OCI-LY7 (cell line): Measurements from ENCODE around the gene EPHB1. TPM values are rescaled to one million over a fixed set of nuclear protein-coding genes. Genes with fewer than 3 reads are reported as not detected.

ENCODE experiments used
- BruUV-seq: library from RNA; stranded (reverse); fragments of 400-500 nt; replicated peaks from 2 replicates; lab custom pipeline; 2021; lab: Mats Ljungman, UMichigan
- CTCF ChIA-PET: fragments of 300-600 bp; sonication (Branson Sonifier 250); formaldehyde crosslinking; loops from one replicate; lab custom pipeline; 2022; ENCODE audit warnings: antibody characterized with exemption; ENCODE audit not compliant: unreplicated experiment; lab: Charles Lee
- POLR2A ChIA-PET: fragments of 300-600 bp; sonication (Branson Sonifier 250); formaldehyde crosslinking; loops from one replicate; lab custom pipeline; 2022; ENCODE audit warnings: antibody characterized with exemption; lab: Charles Lee
- DNase-seq: peaks from one replicate; pipeline ENCODE4 v3.0.0-alpha.2; 2015; ENCODE audit warnings: low spot score
- H2AFZ ChIP-seq: fragments of 200-600 bp; sonication (generic), shearing (Covaris generic); 2 replicates; pipeline ENCODE4 v1.6.1; 2014; ENCODE audit warnings: mild to moderate bottlenecking, antibody characterized with exemption, low read length, moderate library complexity
- H3K27ac ChIP-seq: fragments of 200-600 bp; sonication (generic); 2 replicates; pipeline ENCODE4 v1.5.1; 2014; ENCODE audit warnings: mixed run types, low read depth, mild to moderate bottlenecking, moderate library complexity, low read length, inconsistent platforms; ENCODE audit not compliant: poor library complexity, severe bottlenecking
- H3K36me3 ChIP-seq: fragments of 200-600 bp; sonication (generic); 2 replicates; pipeline ENCODE4 v1.6.1; 2014; ENCODE audit warnings: mild to moderate bottlenecking, antibody characterized with exemption, low read length, moderate library complexity, mixed read lengths; ENCODE audit not compliant: insufficient read depth
- H3K4me1 ChIP-seq: fragments of 200-600 bp; sonication (generic); 2 replicates; pipeline ENCODE4 v1.5.1; 2014; ENCODE audit warnings: mild to moderate bottlenecking, low read length; ENCODE audit not compliant: insufficient read depth, poor library complexity, severe bottlenecking
- H3K4me2 ChIP-seq: fragments of 200-600 bp; sonication (generic); 2 replicates; pipeline ENCODE4 v1.6.1; 2014; ENCODE audit warnings: mild to moderate bottlenecking, low read length
- H3K4me3 ChIP-seq: fragments of 200-600 bp; sonication (generic); 2 replicates; pipeline ENCODE4 v1.5.1; 2014; ENCODE audit warnings: mild to moderate bottlenecking, low read depth, low read length; ENCODE audit not compliant: poor library complexity, severe bottlenecking
- H3K79me2 ChIP-seq: fragments of 200-600 bp; sonication (generic); 2 replicates; pipeline ENCODE4 v1.6.1; 2016; ENCODE audit warnings: low read depth, mild to moderate bottlenecking, low read length, moderate library complexity, mixed read lengths; ENCODE audit not compliant: insufficient read depth
- H3K9me2 ChIP-seq: fragments of 200-600 bp; sonication (generic); 2 replicates; pipeline ENCODE4 v1.6.1; 2016; ENCODE audit warnings: mild to moderate bottlenecking, low read length, mixed read lengths; ENCODE audit not compliant: insufficient read depth
- H3K9me3 ChIP-seq: fragments of 200-600 bp; sonication (generic); 2 replicates; pipeline ENCODE4 v1.6.1; 2014; ENCODE audit warnings: mild to moderate bottlenecking, mixed run types, low read length, mixed read lengths
- H4K20me1 ChIP-seq: fragments of 200-600 bp; sonication (generic); 2 replicates; pipeline ENCODE4 v1.6.1; 2014; ENCODE audit warnings: mild to moderate bottlenecking, antibody characterized with exemption, low read length, moderate library complexity, mixed read lengths; ENCODE audit not compliant: insufficient read depth
- EZH2phosphoT487 ChIP-seq: fragments of 200-600 bp; sonication (generic); IDR thresholded peaks from 2 replicates; pipeline ENCODE4 v1.6.1; 2018; ENCODE audit warnings: low read depth, borderline replicate concordance, mild to moderate bottlenecking, mixed run types, antibody characterized with exemption, low read length, moderate library complexity, mixed read lengths
- intact Hi-C: fragments of 100-400 bp; cut with micrococcal nuclease; formaldehyde crosslinking; loops from one replicate; pipeline ENCODE4 v1.10.0; 2022; ENCODE audit not compliant: unreplicated experiment
- total RNA-seq, 2 experiments: library from RNA; depleted of rRNA in 1 of 2; stranded (reverse); fragments of >200 nt in 1 of 2; shearing (Covaris generic) in 1 of 2; gene quantifications; 2 replicates each; pipeline ENCODE4 v1.2.3, GENCODE V29; 2014 to 2022
- TF ChIP-seq, protein P1 (sequence below): fragments of 200-600 bp; sonication (generic); conservative IDR thresholded peaks from 2 replicates; pipeline ENCODE4 v1.5.1; 2014; ENCODE audit warnings: mild to moderate bottlenecking, antibody characterized with exemption, low read length, moderate library complexity, mixed read lengths

EPHB1 gene
- total RNA-seq, 2 experiments from 2014 or later = 0.54 to 1.3 TPM

DNA sequence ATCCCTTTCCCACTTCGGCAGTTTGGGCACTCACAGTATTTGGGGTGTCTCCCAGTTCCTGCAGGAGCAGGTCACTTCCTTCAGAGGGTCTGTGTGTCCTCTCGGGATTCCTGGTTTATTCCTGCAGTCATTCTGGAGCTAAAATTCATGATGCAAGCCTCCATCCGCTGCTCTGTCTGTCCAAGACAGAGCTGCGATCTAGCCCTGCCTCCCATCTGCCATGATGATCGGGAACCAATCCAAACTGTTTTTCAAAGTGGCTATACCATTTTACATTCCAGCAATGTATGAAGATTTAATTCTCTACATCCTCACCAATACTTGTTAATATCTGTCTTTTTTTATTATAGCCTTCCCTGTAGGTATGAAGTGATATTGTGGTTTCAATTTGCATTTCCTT is 273.0 kb downstream of the EPHB1 start:
- no peaks in the 10 kb centered on the region for H3K9me2 ChIP-seq
- no peaks in the 10 kb centered on the region for H3K9me3 ChIP-seq
- no peaks in the 10 kb centered on the region for H3K79me2 ChIP-seq
- BruUV-seq = no TSS peak
- no peak overlapping the region for H3K4me3 ChIP-seq
- no peak for DNase-seq
- ChIA-PET POLR2A (no interaction called here), CTCF (no interaction called here)
- peaks cover 5% of the 10 kb centered on the region for H3K4me1 ChIP-seq
- H2AFZ ChIP-seq = no peak overlapping the region
- no peak overlapping the region for H3K4me2 ChIP-seq
- no peak for TF ChIP-seq EZH2phosphoT487
- TF ChIP-seq, protein P1, sequence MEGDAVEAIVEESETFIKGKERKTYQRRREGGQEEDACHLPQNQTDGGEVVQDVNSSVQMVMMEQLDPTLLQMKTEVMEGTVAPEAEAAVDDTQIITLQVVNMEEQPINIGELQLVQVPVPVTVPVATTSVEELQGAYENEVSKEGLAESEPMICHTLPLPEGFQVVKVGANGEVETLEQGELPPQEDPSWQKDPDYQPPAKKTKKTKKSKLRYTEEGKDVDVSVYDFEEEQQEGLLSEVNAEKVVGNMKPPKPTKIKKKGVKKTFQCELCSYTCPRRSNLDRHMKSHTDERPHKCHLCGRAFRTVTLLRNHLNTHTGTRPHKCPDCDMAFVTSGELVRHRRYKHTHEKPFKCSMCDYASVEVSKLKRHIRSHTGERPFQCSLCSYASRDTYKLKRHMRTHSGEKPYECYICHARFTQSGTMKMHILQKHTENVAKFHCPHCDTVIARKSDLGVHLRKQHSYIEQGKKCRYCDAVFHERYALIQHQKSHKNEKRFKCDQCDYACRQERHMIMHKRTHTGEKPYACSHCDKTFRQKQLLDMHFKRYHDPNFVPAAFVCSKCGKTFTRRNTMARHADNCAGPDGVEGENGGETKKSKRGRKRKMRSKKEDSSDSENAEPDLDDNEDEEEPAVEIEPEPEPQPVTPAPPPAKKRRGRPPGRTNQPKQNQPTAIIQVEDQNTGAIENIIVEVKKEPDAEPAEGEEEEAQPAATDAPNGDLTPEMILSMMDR = no peak
- H4K20me1 ChIP-seq = no peaks in the 10 kb centered on the region
- H3K36me3 ChIP-seq = no peaks in the 10 kb centered on the region
- no peak overlapping the region for H3K27ac ChIP-seq
- intact Hi-C loops = no loop called here

GRCh38 chr3:135069406-135069805 is 274.3 kb downstream of the EPHB1 start:
- TF ChIP-seq EZH2phosphoT487 = no peak
- TF ChIP-seq, protein P1 = no peak
- POLR2A ChIA-PET = interaction anchor here (0.6 kb wide), 1 partner anchor 1123 kb away, joined by 4 read pairs; no protein-coding TSS in a partner anchor
- no peaks in the 10 kb centered on the region for H3K36me3 ChIP-seq
- H2AFZ ChIP-seq = no peak overlapping the region
- no peaks in the 10 kb centered on the region for H3K9me3 ChIP-seq
- CTCF ChIA-PET = no interaction called here
- intact Hi-C loops = no loop called here
- no TSS peak for BruUV-seq
- no peaks in the 10 kb centered on the region for H3K9me2 ChIP-seq
- DNase-seq = no peak
- no peaks in the 10 kb centered on the region for H3K79me2 ChIP-seq
- no peaks in the 10 kb centered on the region for H4K20me1 ChIP-seq
- H3K4me1 ChIP-seq = peaks cover 5% of the 10 kb centered on the region
- no peak overlapping the region for H3K4me2 ChIP-seq
- H3K4me3 ChIP-seq = no peak overlapping the region
- H3K27ac ChIP-seq = no peak overlapping the region

- Histone ChIP-seq H3K4me1 (peaks cover 5% of the 10 kb centered on the region), H3K79me2 (no peaks in the 10 kb centered on the region), H3K4me2 (no peak overlapping the region), H3K36me3 (no peaks in the 10 kb centered on the region), H3K27ac (no peak overlapping the region), H3K4me3 (no peak overlapping the region), H2AFZ (no peak overlapping the region), H3K9me2 (no peaks in the 10 kb centered on the region), H3K9me3 (no peaks in the 10 kb centered on the region), H4K20me1 (no peaks in the 10 kb centered on the region)
- ChIA-PET POLR2A (interaction anchor here (0.6 kb wide), 1 partner anchor 33 kb away, joined by 3 read pairs; no protein-coding TSS in a partner anchor), CTCF (no interaction called here)
- BruUV-seq = no TSS peak
- DNase-seq = no peak
- TF ChIP-seq EZH2phosphoT487 = no peak
- TF ChIP-seq, protein P1 = no peak
- intact Hi-C loops = no loop called here
Measured at GRCh38 chr3:135071483-135071882, 276.4 kb downstream of the EPHB1 start.
